ENCODE data around the gene PPIL1.

GRCh38 chr6:36814249-36814648 is 60.4 kb downstream of the PPIL1 start:
- TF ChIP-seq POLR2A (IDR thresholded peaks at IDR 0.05) (no peak), CTCF (IDR thresholded peaks at IDR 0.05) (no peak), EP300 (IDR thresholded peaks at IDR 0.05) (no peak)

Measured in tibial nerve (tissue), 4 donors.